T-helper 2 cell (primary cell): ENCODE results near the gene CCR7.
A peak's percentile ranks its signal among the peaks of the same experiment; 100 is the strongest.

Experiments
- DNase-seq, 5 experiments: peaks; one replicate each; pipeline versions ENCODE4 v3.0.0 to v3.0.0-alpha.2; 2012 to 2022

The CCR7 gene

DNA sequence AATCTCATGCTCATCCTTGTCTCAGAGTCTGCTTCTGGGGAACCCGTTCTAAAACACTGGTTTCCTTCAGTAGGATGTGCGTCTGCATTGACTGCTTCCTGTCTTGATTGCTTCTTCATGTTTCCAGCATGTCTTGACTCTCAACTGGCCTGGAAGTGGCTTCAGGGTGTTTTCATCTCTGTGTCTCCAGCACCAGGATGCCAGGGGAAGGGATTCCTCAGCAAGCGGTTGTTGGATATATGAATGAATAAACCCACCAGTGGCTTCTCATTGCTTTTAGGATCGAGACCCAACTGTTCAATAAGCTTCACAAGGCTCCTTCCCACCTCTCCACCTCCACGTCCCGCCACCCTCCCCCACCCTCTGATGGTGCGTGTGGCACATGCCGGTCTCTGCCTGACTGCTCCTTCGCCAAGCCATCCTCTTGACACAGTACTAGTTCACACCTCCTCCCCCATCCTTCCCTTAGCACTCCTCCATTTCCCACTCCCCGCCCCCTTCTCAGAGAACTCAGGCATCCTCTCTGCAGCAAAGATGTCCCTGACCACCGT is 49.7 kb downstream of the CCR7 start:
- DNase-seq: peak in 2 of 5 experiments; percentile 66 to 68

DNA sequence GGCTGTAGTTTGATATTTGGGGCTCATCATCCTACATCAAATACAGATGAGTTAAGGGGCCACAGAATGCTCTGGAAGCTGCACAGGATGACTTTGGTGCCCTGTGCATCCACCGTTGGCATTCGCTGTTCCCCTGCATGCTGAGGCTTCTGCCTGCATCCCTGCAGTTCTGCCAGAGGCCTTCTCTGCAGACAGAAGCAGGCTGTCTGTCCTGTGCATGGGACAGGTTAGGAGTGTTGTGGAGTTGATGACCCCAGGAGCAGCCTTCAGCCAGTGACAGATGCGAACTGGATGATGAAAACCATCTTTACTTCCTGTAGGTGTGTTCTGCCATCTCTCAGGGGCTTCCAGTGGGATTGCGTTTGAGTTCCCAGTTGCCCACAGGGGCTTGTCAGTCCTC is 50.3 kb downstream of the CCR7 start:
- DNase-seq: no peak

DNA sequence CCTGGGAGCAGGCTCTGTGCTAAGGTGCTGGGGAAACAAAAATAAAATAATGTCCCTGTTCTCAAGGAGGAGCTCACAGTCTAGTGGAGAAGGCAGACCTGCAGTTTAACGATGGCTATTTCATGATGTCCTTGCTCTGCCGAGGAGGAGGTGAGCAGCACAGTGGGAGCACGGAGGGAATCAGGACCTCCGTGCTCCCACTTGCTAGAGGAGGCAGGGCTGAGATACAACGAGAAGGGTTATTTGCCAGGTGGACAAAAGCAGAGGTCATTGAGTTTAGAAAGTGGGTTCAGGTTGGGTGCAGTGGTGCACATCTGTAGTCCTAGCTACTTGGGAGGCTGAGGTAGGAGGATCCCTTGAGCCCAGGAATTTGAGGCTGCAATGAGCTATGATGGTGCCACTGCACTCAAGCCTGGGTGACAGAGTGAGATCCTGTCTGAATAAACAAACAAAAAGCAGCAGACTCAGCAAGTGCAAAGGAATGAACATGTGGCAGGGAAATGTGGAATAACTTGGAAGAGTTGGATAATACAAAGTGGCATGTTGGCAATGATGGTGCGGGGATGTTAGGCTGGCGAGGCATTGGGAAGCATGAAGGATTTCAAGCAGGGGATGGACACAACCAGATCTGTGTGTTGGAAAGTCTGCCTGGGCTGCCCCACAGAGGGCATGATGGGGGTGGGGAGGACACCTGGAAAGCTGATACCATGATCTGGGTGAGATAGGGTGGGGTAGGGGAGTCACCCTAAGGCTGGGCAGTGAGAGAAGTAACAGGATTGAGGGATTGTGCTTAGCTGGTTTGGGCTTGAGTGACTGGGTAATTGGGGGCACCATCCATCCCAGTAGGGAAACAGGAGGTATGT is 51.0 kb downstream of the CCR7 start:
- DNase-seq: no peak

DNA sequence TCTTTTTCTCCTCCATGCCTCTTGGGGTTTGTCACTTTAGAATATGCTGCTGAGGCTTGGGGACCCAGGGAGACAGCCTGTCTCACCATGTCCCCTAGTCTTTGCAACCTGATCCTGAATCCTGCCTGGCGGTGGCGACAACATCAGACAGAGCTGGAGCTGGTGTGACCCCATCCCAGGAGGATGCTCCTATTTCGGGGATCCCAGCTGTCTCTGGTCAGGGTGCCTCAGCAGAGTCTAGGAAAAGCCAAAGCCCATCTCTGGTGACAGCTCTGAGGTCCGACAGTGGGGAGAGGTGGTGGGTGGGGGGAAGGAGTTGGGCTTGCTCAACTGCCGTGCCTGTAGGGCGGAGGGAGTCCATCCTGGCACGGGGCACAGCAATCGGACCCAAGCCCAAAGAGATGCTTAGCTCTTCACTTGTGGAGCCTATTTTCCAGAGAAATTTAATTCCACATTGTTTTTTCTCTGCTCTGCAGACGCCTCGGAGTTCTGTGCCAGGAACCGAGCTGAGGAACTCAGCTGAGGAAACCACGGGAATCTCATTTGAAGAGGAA is 53.5 kb downstream of the CCR7 start:
- DNase-seq: no peak

DNA sequence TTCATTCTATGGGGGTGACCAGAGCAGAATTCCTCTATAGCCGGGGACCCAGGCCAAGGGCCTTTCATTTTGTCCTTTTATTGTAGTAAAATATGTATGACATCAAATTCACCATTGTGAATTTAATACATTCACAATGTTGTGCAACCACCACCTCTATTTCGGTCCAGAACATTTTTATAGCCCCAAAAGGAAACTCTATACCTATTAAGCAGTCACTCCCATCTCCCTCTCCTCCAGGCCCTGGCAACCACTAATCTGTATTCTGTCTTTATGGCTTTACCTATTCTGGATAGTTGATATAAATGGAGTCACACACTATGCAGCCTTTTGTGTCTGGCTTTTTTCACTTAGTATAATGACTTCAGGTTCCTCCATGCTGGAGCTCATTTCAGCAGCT is 54.1 kb downstream of the CCR7 start:
- DNase-seq: no peak

DNA sequence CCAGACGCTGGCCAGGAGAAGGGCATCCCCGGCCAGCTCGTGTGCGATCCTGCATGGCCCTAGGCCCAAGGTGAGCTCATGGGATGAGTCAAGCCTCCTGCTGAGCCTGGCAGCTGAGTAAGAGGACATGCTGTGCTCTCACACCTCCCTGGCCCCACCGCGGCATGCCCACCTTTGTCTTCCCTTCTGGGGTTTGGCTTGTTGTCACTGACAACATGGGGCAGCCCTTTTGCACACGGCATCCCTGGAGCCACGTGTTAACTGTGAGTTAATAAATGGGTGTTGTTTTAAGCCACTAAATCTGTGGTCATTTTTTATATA is 55.0 kb downstream of the CCR7 start:
- no peak for DNase-seq

DNA sequence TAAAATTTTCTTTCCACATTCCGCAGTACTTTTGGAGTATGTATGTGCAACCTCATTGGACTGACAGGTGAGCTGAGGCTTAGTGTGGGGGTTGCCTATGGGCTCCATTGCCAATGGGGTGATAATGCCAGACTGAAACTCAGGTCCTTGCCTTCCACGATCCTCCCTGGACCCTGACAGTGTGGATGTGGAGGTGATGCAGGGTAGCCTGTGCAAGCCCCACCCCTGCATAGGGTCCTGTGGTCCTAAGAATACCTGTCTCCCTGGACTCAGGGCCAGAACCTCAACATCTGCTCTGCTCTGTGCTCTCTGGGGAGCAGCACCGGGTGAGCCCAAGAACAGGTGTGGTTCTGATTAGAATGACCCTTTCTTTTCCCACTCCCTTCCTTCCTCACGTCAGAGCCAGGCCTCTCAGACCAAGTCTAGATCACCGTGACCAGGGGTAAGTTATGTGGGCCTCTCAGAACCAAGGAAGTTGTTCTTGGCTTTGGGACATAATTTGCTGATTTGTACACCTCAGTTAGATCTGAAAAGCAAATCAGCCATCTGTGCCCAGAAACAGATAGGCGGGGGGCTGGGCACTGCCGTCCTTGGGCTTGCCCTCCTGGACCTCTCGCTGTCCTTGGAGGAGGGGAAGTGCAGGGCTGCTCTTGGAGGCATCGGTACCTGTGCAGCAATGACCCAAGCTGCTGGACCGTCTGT is 55.5 kb downstream of the CCR7 start:
- no peak for DNase-seq

DNA sequence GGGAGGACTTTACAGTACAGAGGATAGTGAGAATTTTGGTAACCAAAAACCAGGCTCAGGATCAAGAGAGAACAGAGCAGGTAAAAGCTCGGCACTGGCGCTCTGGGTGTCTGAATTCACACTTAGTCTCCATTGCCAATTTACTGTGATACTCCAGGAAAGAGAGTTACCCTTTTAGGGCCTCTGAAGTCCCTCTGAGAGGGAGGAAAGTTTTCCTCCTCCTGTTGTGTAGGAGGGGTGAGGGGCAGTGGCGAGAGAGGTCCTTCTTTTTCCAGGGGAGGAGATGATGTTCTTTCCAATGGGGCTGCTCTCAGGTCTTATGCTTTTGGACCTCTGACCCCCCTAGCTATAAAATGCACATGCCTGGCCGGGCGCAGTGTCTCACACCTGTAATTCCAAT is 58.5 kb downstream of the CCR7 start:
- DNase-seq: no peak
